ENCODE measurements around the gene PPME1. TPM values are rescaled to one million over a fixed set of nuclear protein-coding genes. Genes with fewer than 3 reads are reported as not detected.

Gene PPME1
- total RNA-seq, 1 donor from 2014 or later: 40.4 TPM

DNA sequence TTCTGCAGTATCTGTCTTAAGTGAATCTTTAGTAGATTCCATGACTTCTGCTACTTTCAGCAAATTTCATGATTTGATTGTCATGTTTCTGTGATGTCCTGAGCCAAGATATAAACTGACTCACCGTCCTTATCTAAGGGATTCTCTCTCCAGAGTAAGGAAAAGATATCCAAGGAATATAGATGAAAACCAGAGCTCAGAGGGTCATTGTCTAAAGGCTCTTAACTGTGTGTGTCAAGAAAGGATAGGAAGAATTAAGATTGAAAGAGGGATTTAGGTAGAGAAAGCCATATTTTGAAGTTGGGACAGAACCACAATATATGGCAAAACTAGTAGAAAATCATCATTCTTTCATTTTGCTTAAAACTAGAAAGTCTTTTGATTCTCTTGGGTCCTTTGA lies 50.7 kb downstream of the PPME1 start:
- peaks cover 8% of the 10 kb centered on the region for H3K9me3 Mint-ChIP-seq (ENCODE audit: unreplicated experiment)
- no peak for DNase-seq (ENCODE audit: extremely low spot score, unreplicated experiment)
- no peak overlapping the region for H3K4me3 Mint-ChIP-seq (ENCODE audit: unreplicated experiment)
- no peaks in the 10 kb centered on the region for H3K27me3 Mint-ChIP-seq (ENCODE audit: unreplicated experiment)
- H3K36me3 Mint-ChIP-seq (ENCODE audit: unreplicated experiment): peaks cover 16% of the 10 kb centered on the region
- no peaks in the 10 kb centered on the region for H3K4me1 Mint-ChIP-seq (ENCODE audit: unreplicated experiment)
- TF ChIP-seq, protein P1, sequence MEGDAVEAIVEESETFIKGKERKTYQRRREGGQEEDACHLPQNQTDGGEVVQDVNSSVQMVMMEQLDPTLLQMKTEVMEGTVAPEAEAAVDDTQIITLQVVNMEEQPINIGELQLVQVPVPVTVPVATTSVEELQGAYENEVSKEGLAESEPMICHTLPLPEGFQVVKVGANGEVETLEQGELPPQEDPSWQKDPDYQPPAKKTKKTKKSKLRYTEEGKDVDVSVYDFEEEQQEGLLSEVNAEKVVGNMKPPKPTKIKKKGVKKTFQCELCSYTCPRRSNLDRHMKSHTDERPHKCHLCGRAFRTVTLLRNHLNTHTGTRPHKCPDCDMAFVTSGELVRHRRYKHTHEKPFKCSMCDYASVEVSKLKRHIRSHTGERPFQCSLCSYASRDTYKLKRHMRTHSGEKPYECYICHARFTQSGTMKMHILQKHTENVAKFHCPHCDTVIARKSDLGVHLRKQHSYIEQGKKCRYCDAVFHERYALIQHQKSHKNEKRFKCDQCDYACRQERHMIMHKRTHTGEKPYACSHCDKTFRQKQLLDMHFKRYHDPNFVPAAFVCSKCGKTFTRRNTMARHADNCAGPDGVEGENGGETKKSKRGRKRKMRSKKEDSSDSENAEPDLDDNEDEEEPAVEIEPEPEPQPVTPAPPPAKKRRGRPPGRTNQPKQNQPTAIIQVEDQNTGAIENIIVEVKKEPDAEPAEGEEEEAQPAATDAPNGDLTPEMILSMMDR (IDR thresholded peaks at IDR 0.05): no peak
- H3K27ac Mint-ChIP-seq (ENCODE audit: unreplicated experiment): no peak overlapping the region

DNA sequence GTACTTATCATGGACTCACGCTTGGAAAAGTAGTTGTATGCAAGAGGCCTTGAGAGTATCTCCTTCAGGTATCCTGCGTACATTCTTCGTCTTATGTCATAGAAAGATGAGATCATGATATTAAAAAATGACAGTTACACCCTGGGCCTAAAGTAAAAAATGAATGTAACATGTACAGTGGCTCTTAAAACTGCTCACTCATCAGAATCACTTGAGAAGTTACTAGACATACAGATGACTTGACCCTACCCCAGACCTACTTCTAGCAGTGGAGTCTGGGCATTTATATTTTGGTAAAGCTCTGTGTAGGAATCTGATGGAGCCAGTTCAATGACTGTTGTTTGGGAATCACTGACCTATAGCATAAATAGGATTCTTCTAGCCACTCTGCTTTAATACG lies 54.5 kb downstream of the PPME1 start:
- Mint-ChIP-seq H3K36me3 (ENCODE audit: unreplicated experiment) (peaks cover 18% of the 10 kb centered on the region), H3K4me1 (ENCODE audit: unreplicated experiment) (no peaks in the 10 kb centered on the region), H3K4me3 (ENCODE audit: unreplicated experiment) (no peak overlapping the region), H3K27me3 (ENCODE audit: unreplicated experiment) (no peaks in the 10 kb centered on the region), H3K27ac (ENCODE audit: unreplicated experiment) (no peak overlapping the region), H3K9me3 (ENCODE audit: unreplicated experiment) (no peaks in the 10 kb centered on the region)
- no peak for DNase-seq (ENCODE audit: extremely low spot score, unreplicated experiment)
- TF ChIP-seq, protein P1 (IDR thresholded peaks at IDR 0.05): no peak

DNA sequence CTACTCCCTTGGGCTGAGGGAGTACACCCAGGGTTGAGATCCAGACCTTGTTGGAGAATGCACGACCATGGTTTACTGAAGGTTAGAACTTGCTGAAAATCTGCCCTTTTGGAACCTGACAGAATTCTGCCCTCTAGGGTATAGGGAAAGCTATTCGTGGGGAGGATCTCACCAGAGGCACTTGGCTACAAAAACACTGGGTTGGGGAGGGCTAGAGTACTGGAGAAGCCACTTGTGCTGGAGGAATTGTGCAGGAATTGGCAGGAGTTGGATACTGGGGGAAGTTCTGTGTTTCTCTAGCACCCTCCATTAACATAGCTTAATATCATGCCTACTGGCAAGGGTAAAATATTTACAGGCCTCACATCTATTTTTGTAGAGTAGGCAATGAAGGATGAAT lies 55.8 kb downstream of the PPME1 start:
- peaks cover 2% of the 10 kb centered on the region for H3K4me1 Mint-ChIP-seq (ENCODE audit: unreplicated experiment)
- no peak overlapping the region for H3K4me3 Mint-ChIP-seq (ENCODE audit: unreplicated experiment)
- TF ChIP-seq, protein P1 (IDR thresholded peaks at IDR 0.05): no peak
- no peaks in the 10 kb centered on the region for H3K27me3 Mint-ChIP-seq (ENCODE audit: unreplicated experiment)
- no peak for DNase-seq (ENCODE audit: extremely low spot score, unreplicated experiment)
- no peak overlapping the region for H3K27ac Mint-ChIP-seq (ENCODE audit: unreplicated experiment)
- H3K9me3 Mint-ChIP-seq (ENCODE audit: unreplicated experiment): no peaks in the 10 kb centered on the region
- peaks cover 27% of the 10 kb centered on the region for H3K36me3 Mint-ChIP-seq (ENCODE audit: unreplicated experiment)

DNA sequence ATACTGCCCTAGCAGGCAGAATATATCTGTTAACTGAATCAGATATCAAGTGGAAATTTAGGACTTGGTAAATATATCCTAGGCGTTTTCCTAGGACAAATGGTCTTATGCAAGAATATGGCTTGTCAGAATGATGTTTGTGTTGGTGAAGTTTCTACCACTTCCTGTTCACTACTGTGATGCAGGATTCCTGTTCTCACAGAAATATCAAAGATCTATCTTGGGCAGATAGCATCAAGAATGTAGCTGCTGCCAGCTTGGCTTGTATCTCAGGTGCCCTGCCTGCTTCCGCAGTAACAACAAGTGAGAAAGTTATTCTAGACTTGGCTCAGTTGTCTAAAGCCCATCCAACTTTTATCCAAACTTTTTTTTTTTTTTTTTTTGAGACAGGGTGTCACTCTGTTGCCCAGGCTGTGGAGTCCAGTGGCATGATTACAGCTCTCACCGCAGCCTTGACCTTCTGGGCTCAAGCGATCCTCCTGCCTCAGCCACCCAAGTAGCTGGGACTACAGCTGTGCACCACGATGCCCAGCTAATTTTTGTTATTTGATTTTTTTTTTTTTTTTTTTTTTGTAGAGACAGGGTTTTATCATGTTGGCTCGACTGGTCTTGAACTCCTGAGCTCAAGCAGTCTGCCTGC lies 61.3 kb downstream of the PPME1 start:
- Mint-ChIP-seq H3K9me3 (ENCODE audit: unreplicated experiment) (no peaks in the 10 kb centered on the region), H3K27me3 (ENCODE audit: unreplicated experiment) (no peaks in the 10 kb centered on the region), H3K4me3 (ENCODE audit: unreplicated experiment) (no peak overlapping the region), H3K4me1 (ENCODE audit: unreplicated experiment) (peaks cover 2% of the 10 kb centered on the region), H3K36me3 (ENCODE audit: unreplicated experiment) (peaks cover 20% of the 10 kb centered on the region), H3K27ac (ENCODE audit: unreplicated experiment) (no peak overlapping the region)
- DNase-seq (ENCODE audit: extremely low spot score, unreplicated experiment): no peak
- TF ChIP-seq, protein P1 (IDR thresholded peaks at IDR 0.05): no peak

DNA sequence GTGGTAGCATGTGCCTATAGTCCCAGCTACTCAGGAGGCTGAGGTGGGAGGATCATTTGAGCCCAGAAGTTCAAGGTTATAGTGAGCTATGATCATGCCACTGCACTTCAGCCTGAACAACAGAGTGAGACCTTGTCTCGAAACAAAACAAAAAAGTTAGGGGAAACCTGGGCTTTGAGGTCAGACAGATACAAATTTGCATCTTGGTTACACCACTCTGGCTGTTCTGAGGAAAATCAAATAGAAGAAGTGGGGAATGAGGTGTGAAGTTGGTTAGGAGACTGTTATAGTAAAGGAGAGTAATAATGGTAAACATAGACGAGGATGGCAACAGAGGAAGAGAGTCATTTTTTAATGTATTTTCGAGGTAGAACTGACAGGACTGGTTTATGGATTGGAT lies 62.6 kb downstream of the PPME1 start:
- Mint-ChIP-seq H3K9me3 (ENCODE audit: unreplicated experiment) (no peaks in the 10 kb centered on the region), H3K4me3 (ENCODE audit: unreplicated experiment) (no peak overlapping the region), H3K27ac (ENCODE audit: unreplicated experiment) (no peak overlapping the region), H3K4me1 (ENCODE audit: unreplicated experiment) (peaks cover 2% of the 10 kb centered on the region), H3K36me3 (ENCODE audit: unreplicated experiment) (peaks cover 18% of the 10 kb centered on the region), H3K27me3 (ENCODE audit: unreplicated experiment) (no peaks in the 10 kb centered on the region)
- DNase-seq (ENCODE audit: extremely low spot score, unreplicated experiment): no peak
- TF ChIP-seq, protein P1 (IDR thresholded peaks at IDR 0.05): no peak
